ENCODE data around the gene BCL2.

BCL2 gene

GRCh38 chr18:63178971-63179370 lies 140.6 kb downstream of the BCL2 start:
- no peak for FAIRE-seq

GRCh38 chr18:63177919-63178821 lies 141.4 kb downstream of the BCL2 start:
- FAIRE-seq, result peak; percentile 23

GRCh38 chr18:63177259-63177658 lies 142.3 kb downstream of the BCL2 start:
- no peak for FAIRE-seq

GRCh38 chr18:63175264-63175663 lies 144.3 kb downstream of the BCL2 start:
- no peak for FAIRE-seq

GRCh38 chr18:63173983-63174382 lies 145.6 kb downstream of the BCL2 start:
- no peak for FAIRE-seq

- no peak for FAIRE-seq
Observed at GRCh38 chr18:63169853-63170252, 149.7 kb downstream of the BCL2 start.

GRCh38 chr18:63168287-63168686 lies 151.3 kb downstream of the BCL2 start:
- FAIRE-seq, result no peak

- FAIRE-seq, result no peak
Observed at GRCh38 chr18:63166142-63166541, 153.4 kb downstream of the BCL2 start.

- FAIRE-seq, result no peak
Observed at GRCh38 chr18:63164396-63164795, 155.2 kb downstream of the BCL2 start.

- no peak for FAIRE-seq
Observed at GRCh38 chr18:63162271-63163014, 157.1 kb downstream of the BCL2 start.

- peak; percentile 67 for FAIRE-seq
Observed at GRCh38 chr18:63161761-63162195, 157.8 kb downstream of the BCL2 start.

GRCh38 chr18:63161032-63161760 lies 158.4 kb downstream of the BCL2 start:
- FAIRE-seq, result no peak

GRCh38 chr18:63160172-63160995 lies 159.2 kb downstream of the BCL2 start:
- no peak for FAIRE-seq

- no peak for FAIRE-seq
Observed at GRCh38 chr18:63159590-63159989, 160.0 kb downstream of the BCL2 start.

- no peak for FAIRE-seq
Observed at GRCh38 chr18:63158676-63159291, 160.8 kb downstream of the BCL2 start.

- FAIRE-seq, result no peak
Observed at GRCh38 chr18:63158012-63158631, 161.4 kb downstream of the BCL2 start.

- no peak for FAIRE-seq
Observed at GRCh38 chr18:63157293-63158011, 162.1 kb downstream of the BCL2 start.

- no peak for FAIRE-seq
Observed at GRCh38 chr18:63155910-63156773, 163.4 kb downstream of the BCL2 start.

- no peak for FAIRE-seq
Observed at GRCh38 chr18:63155169-63155852, 164.3 kb downstream of the BCL2 start.
